GM18858 (cell line): ENCODE data around the gene FBXW8.

ENCODE experiments used
- ATAC-seq: cut with Tn5 transposase; IDR thresholded peaks from one replicate; pipeline ENCODE4 v1.9.1; 2021; ENCODE audit not compliant: unreplicated experiment

The FBXW8 gene

DNA sequence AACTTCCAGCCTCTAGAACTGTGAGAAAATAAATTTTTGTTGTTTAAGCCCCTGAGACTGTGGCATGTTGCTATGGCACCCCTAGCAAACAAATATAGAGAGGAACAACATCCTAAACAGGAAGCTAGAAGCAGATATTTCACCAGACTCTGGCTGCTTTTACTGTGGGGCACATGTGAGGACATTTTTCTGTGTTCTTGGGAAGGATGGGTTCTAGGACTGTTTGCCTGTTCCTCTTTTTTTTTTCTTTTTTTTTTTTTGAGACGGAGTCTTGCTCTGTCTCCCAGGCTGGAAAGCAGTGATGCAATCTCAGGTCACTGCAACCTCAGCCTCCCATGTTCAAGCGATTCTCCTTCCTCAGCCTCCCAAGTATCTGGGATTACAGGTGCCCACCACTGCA is 25.3 kb upstream of the FBXW8 start:
- no peak for ATAC-seq

DNA sequence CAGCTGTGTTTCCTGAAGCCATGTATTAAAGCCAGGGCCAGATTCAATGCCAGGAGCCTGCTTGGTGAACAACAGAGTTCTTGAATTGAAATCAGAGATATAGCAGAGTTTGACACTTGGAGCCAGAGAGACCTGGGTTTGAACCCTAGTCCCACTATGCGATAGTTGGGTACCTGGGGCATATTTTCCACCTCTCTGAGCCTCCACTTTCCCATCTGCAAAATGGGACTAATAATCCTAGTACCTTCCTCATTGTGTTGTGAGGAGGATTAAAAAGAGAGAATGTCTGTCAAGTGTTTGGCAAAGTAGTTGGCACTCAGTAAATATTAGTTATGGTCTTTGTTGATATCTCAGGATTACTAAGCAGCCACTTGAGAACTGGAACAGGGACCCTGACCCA is 23.5 kb upstream of the FBXW8 start:
- no peak for ATAC-seq

DNA sequence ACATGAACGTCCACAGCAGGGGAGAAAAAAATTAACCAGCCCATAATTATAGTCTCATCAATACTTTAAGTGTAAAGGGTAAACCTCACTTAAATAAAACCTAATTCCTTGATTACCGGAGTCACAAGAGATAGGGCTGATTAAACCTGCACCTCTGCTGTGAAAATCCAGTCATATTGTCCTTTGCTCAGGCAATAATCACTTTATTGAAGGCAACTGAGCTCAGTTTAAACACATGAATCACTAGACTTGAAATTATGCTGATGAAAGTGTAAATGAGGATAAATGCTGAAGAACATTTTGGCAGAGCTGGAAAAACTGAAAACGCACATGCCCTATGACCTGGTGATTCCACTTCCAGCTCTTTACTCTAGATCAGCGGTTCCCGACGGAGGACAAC is 22.9 kb upstream of the FBXW8 start:
- no peak for ATAC-seq

DNA sequence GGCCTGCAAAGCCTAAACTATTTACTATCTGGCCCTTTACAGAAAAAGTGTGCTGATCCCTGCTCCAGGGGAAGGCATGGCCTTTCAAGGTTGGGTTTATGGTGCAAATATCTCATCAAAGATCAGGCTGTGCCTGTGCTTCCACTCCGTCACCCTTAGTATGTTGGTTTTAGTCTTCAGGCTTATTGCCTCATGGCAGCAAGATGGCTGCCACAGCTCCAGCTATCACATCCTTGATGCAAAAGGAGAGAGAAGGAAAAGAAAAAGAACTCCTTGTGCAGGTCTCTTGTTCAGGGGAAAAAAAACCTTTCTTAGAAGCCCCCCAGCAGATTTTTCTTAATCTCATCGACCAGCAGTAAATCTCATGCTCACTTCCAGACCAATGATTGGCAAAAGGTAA is 20.4 kb upstream of the FBXW8 start:
- no peak for ATAC-seq

DNA sequence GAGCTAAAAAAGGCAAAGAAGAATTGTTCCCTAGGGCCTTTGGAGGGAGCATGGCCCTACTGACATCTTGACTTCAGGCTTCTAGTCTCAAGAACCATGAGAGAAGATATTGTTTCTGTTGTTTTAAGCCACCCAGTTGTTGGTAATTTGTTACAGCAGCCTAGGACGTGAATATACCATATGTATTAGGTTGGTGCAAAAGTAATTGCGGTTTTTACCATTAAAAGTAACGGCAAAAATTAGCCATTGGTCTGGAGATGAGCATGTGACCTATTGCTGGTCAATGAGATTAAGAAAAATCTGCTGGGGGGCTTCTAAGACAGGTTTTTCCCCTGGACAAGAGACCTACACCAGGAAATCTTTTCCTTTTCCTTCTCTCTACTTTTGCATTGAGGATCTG is 19.7 kb upstream of the FBXW8 start:
- no peak for ATAC-seq

GRCh38 chr12:116892349-116893140 is 18.2 kb upstream of the FBXW8 start:
- no peak for ATAC-seq

DNA sequence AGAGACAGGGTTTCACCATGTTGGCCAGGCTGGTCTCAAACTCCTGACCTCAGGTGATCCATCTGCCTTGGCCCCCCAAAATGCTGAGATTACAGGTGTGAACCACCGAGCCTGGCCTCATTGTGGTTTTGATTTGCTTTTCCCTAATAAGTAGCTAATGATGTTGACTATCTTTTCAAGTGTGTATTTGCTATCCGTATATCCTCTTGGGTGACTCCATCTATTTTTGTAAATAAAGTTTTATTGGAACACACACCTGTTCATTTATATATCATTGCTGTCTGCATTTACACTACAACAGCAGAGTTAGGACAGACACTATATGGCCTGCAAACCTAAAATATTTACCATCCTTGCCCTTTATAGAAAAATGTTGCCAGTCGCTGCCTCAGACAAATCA is 15.8 kb upstream of the FBXW8 start:
- ATAC-seq: no peak

DNA sequence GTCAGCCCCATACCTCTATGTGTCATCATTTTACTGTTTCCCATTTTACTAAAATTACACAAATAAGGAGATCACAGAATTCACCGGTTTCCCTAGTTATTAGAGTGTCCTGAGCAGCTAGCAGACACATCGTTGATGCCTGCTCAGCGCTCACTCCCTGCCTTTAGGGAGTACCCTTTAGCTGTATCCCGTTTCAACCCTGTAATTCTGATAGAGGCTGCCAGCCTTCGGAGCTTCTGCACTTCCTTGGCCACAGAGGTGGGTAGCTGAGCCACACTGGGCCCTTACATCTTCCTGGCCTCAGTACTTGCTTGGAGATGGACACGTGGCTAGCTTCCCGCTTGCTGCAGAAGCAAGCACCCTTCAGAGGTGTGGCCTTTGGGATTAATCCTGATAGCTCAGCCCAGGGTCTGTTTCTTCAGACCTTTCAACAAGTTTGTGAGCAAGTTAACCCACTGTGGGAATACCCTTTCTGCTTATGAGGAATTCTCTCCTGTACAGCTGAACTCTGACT is 14.3 kb upstream of the FBXW8 start:
- no peak for ATAC-seq

GRCh38 chr12:116897476-116897875 is 13.3 kb upstream of the FBXW8 start:
- ATAC-seq: no peak

DNA sequence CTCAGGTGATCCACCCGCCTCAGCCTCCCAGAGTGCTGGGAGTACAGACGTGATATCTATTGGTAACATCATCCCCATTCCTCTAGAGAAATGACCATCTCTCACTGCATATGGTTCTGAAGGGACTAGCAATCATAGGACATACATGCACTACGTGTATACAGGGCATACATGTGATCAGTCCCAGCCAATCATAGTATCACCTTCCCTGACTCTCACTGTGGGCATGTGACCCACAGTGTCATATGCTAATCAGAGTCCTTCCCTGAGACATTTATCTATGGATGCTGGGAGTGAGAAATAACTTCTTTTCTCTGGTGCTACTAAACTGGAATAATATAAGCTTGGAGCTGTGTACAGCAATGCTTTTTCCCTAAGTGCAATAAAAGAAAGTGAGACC is 12.1 kb upstream of the FBXW8 start:
- no peak for ATAC-seq

DNA sequence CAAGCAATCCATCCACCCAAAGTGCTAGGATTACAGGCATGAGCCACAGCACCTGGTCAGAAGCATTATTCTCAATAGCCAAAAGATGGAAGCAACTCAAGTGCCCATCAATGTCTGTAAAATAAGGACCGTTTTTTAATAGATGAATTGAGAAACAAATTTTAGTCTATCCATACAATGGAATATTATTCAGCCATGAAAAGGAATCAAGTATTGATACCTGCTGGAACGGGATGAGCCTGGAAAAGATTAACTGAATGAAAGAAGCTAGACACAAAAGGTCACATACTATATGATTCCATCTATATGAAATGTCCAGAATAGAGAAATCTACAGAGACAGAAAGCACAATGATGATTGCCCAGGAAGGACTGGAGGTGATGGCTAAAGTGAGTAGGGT is 9.1 kb upstream of the FBXW8 start:
- ATAC-seq: no peak

DNA sequence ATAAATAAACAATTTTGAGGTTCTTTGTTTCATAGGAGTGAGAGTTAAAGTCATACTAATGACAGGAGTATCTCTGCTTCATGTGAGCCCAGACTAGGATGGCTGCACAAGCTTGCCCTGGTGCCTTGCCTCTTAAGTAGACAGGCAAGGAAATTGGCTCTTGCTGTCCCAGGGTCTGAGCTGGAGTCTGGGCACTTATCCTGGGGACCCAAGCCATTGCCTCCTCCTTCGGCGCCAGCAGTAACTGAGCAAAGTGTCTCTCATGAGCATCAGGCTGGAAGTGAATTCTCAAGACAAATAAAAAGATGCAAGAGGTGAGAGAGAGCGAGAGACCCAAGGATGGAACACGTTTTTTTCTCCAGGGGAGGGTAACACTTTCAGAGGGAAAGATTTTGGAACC is 6.9 kb upstream of the FBXW8 start:
- ATAC-seq: no peak

DNA sequence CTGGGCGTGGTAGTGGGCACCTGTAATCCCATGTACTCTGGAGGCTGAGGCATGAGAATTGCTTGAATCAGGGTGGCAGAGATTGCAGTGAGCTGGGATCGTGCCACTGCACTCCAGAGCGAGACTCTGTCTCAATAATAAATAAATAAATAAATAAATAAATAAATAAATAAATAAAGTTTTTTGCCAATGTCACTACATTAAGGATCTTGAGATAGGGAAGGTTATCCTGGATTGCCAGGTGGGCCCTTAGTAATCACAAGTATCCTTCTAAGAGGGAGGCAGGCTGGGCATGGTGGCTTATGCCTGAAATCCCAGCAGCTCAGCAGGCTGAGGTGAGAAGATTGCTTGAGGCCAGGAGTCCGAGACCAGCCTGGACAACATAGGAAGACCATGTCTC is 4.5 kb upstream of the FBXW8 start:
- no peak for ATAC-seq

GRCh38 chr12:116910280-116910644 is 488 bp upstream of the FBXW8 start:
- no peak for ATAC-seq

DNA sequence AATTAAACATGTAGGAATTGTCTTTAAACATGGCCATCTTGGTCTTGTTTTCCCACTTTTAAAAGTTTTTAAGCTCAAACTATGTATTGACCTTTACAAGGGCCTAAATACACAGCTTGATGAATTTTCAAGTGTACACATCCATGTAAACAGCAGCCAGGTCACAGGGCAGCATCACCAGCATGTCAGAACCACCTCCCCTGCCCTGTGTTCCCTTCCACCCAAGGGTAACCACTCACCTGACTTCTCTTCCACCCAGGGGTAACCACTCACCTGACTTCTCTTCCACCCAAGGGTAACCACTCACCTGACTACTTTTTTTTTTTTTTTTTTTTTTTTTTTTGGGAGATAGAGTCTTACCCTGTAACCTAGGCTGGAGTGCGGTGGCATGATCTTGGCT is 4.6 kb downstream of the FBXW8 start:
- ATAC-seq: no peak

DNA sequence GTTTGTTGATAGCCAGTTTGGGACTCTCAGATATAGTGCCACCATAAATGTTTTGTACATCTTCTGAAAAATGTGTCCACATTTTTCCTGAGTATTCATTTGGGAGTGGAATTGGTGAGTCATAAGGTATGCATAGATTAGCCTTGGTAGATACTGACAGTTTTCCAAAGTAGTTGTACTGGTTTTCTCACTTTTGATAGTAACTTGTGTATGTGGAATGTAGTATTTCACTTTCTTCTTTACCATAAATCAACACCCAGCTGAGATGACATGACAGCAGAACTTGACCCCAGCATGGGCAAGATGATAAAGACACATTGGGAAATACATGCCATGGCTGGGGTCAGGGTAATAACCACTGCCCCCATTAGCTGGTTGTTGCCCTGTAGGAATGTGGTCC is 5.4 kb downstream of the FBXW8 start:
- no peak for ATAC-seq

DNA sequence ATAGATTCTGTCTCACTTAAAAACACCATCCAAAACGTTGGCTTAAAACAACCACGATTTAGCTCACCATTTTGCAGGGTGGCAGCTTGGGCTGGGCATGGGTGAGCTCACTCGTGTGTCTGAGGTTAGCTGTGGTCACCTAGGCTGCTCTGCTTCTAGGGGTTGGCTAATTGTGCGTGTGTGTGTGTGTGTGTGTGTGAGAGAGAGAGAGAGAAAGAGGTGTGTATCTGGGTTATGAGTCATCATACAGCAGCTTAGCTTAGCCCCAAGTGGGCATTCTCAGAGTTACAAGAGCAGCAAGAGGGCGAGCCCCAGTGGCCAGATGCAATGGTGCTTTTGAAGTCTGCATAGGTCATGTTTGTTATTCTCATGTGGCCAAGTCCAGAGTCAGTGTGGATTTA is 6.0 kb downstream of the FBXW8 start:
- peak; percentile 88 for ATAC-seq

DNA sequence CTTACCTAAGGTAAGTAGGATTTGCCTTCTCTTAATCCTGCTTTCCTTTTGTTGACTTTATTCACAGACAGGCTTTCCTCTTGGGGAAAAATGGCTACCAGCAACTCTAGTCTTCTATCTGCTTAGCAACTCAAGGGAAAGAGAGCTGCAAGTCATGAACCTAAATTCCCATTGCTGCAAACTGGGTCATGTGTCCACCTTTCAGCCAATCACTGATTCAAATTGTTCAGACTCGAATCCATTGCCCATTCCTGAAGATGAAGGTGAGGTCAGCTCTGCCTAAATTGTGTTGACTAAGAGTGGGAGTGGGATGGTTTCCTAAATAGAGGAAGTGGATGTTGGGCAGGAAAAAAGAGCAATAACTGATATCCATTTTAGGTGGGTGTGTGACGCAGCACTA is 7.7 kb downstream of the FBXW8 start:
- no peak for ATAC-seq

DNA sequence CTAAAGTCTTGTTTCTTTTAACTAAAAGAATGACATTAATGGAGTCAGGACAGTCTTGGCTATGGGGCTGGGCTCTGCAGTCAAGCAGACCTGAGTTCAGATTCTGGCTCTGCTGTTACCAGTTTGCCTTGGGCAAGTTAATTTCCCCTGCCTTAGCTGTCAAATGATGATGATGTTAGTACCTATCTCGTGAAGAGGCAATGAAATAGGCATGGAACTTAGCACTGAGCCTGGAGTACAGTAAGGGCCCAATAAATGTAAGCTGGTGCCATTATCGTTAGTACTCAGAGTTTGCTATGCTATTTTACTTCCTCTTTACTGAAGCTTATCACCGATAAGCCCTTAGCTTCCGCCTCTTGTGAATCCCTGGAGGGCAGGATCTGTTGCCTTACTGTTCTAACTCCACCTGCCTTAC is 8.5 kb downstream of the FBXW8 start:
- ATAC-seq: no peak

- ATAC-seq: no peak
These were observed 9.1 kb downstream of the FBXW8 start for GRCh38 chr12:116919706-116920485.

- no peak for ATAC-seq
These were observed 10.2 kb downstream of the FBXW8 start for GRCh38 chr12:116920939-116921338.

- peak; percentile 50 for ATAC-seq
These were observed 11.6 kb downstream of the FBXW8 start for GRCh38 chr12:116922194-116922897.
